ENCODE results near the gene C1orf35. TPM values are rescaled to one million over a fixed set of nuclear protein-coding genes. Genes with fewer than 3 reads are reported as not detected.
A peak's percentile ranks its signal among the peaks of the same experiment; 100 is the strongest.

Gene C1orf35
- total RNA-seq, 1 experiment from 2014 or later: 63.3 TPM

GRCh38 chr1:228071839-228072657, 31.1 kb downstream of the C1orf35 start:
- CTCF ChIA-PET: no interaction called here
- H3K9me2 ChIP-seq (replicated peaks; ENCODE audit: low read length): no peaks in the 10 kb centered on the region
- no TSS peak for BruUV-seq (replicated peaks)
- DNase-seq (no peak), ATAC-seq (peak; percentile 33)
- POLR2A ChIA-PET (ENCODE audit: unreplicated experiment): no interaction called here
- intact Hi-C loops (cut with micrococcal nuclease): no loop called here
- H3K9me3 ChIP-seq (ENCODE audit: low read length): no peaks in the 10 kb centered on the region
- H2AFZ ChIP-seq (ENCODE audit: low read length): no peak overlapping the region
- no peak overlapping the region for H3K27ac ChIP-seq (ENCODE audit: low read length)
- H4K20me1 ChIP-seq (ENCODE audit: low read length): no peaks in the 10 kb centered on the region; the same call in 1 of the 2 replicates
- H3K4me2 ChIP-seq (ENCODE audit: low read length): no peak overlapping the region
- H3K9ac ChIP-seq (ENCODE audit: low read length): no peak overlapping the region
- TF ChIP-seq EZH2 (IDR thresholded peaks at IDR 0.05; ENCODE audit: low read length, unreplicated experiment) (no peak), EZH2phosphoT487 (IDR thresholded peaks at IDR 0.05; ENCODE audit: borderline replicate concordance, low read length) (no peak), CTCF (conservative IDR thresholded peaks at IDR 0.05; ENCODE audit: low read depth, low read length) (peak; percentile 34)
- H3K36me3 ChIP-seq (ENCODE audit: low read depth, low read length): no peaks in the 10 kb centered on the region
- H3F3A ChIP-seq (ENCODE audit: low read length, unreplicated experiment): no peaks in the 10 kb centered on the region
- H3K4me1 ChIP-seq (ENCODE audit: insufficient read depth, low read length): no peaks in the 10 kb centered on the region
- H3K79me2 ChIP-seq (ENCODE audit: low read length): no peaks in the 10 kb centered on the region
- no peaks in the 10 kb centered on the region for H3K27me3 ChIP-seq (ENCODE audit: low read length)
- no peak overlapping the region for H3K4me3 ChIP-seq (ENCODE audit: low read length)

- no peak overlapping the region for H3K9ac ChIP-seq (ENCODE audit: low read length)
- H3K79me2 ChIP-seq (ENCODE audit: low read length): no peaks in the 10 kb centered on the region
- H3K36me3 ChIP-seq (ENCODE audit: low read depth, low read length): no peaks in the 10 kb centered on the region
- no peak overlapping the region for H2AFZ ChIP-seq (ENCODE audit: low read length)
- ATAC-seq (peak; percentile 18), DNase-seq (no peak)
- no peak overlapping the region for H3K27ac ChIP-seq (ENCODE audit: low read length)
- no TSS peak for BruUV-seq (replicated peaks)
- POLR2A ChIA-PET (ENCODE audit: unreplicated experiment): no interaction called here
- H3F3A ChIP-seq (ENCODE audit: low read length, unreplicated experiment): no peaks in the 10 kb centered on the region
- TF ChIP-seq EZH2phosphoT487 (IDR thresholded peaks at IDR 0.05; ENCODE audit: borderline replicate concordance, low read length) (no peak), CTCF (conservative IDR thresholded peaks at IDR 0.05; ENCODE audit: low read depth, low read length) (no peak), EZH2 (IDR thresholded peaks at IDR 0.05; ENCODE audit: low read length, unreplicated experiment) (no peak)
- H4K20me1 ChIP-seq (ENCODE audit: low read length): no peaks in the 10 kb centered on the region; the same call in 1 of the 2 replicates
- H3K9me2 ChIP-seq (replicated peaks; ENCODE audit: low read length): no peaks in the 10 kb centered on the region
- H3K4me2 ChIP-seq (ENCODE audit: low read length): no peak overlapping the region
- H3K4me1 ChIP-seq (ENCODE audit: insufficient read depth, low read length): no peaks in the 10 kb centered on the region
- intact Hi-C loops (cut with micrococcal nuclease): no loop called here
- H3K27me3 ChIP-seq (ENCODE audit: low read length): peaks cover 9% of the 10 kb centered on the region
- CTCF ChIA-PET: no interaction called here
- H3K4me3 ChIP-seq (ENCODE audit: low read length): no peak overlapping the region
- H3K9me3 ChIP-seq (ENCODE audit: low read length): no peaks in the 10 kb centered on the region
Observed at GRCh38 chr1:228070851-228071250, 32.3 kb downstream of the C1orf35 start.

- H2AFZ ChIP-seq (ENCODE audit: low read length): no peak overlapping the region
- no peak overlapping the region for H3K4me2 ChIP-seq (ENCODE audit: low read length)
- BruUV-seq (replicated peaks): no TSS peak
- no peaks in the 10 kb centered on the region for H3K9me2 ChIP-seq (replicated peaks; ENCODE audit: low read length)
- DNase-seq (no peak), ATAC-seq (no peak)
- intact Hi-C loops (cut with micrococcal nuclease): no loop called here
- peaks cover 9% of the 10 kb centered on the region for H3K27me3 ChIP-seq (ENCODE audit: low read length)
- TF ChIP-seq EZH2phosphoT487 (IDR thresholded peaks at IDR 0.05; ENCODE audit: borderline replicate concordance, low read length): no peak
- TF ChIP-seq CTCF (conservative IDR thresholded peaks at IDR 0.05; ENCODE audit: low read depth, low read length): no peak
- no peak for TF ChIP-seq EZH2 (IDR thresholded peaks at IDR 0.05; ENCODE audit: low read length, unreplicated experiment)
- no peak overlapping the region for H3K27ac ChIP-seq (ENCODE audit: low read length)
- H3K4me3 ChIP-seq (ENCODE audit: low read length): no peak overlapping the region
- no peaks in the 10 kb centered on the region for H3K9me3 ChIP-seq (ENCODE audit: low read length)
- H3F3A ChIP-seq (ENCODE audit: low read length, unreplicated experiment): no peaks in the 10 kb centered on the region
- H4K20me1 ChIP-seq (ENCODE audit: low read length): no peaks in the 10 kb centered on the region; the same call in 1 of the 2 replicates
- H3K36me3 ChIP-seq (ENCODE audit: low read depth, low read length): no peaks in the 10 kb centered on the region
- no peaks in the 10 kb centered on the region for H3K79me2 ChIP-seq (ENCODE audit: low read length)
- ChIA-PET CTCF (no interaction called here), POLR2A (ENCODE audit: unreplicated experiment) (no interaction called here)
- H3K4me1 ChIP-seq (ENCODE audit: insufficient read depth, low read length): no peaks in the 10 kb centered on the region
- H3K9ac ChIP-seq (ENCODE audit: low read length): no peak overlapping the region
Observed at GRCh38 chr1:228070173-228070572, 33.0 kb downstream of the C1orf35 start.

Measured in PC-3 (cell line).